Fibroblast of villous mesenchyme (primary cell): Measurements from ENCODE around the gene DNAH12. TPM values are rescaled to one million over a fixed set of nuclear protein-coding genes. Genes with fewer than 3 reads are reported as not detected.

ENCODE experiments used
- DNase-seq: peaks from one replicate; pipeline ENCODE4 v3.0.0-alpha.2; 2010; ENCODE audit warnings: low read depth
- H3K4me3 ChIP-seq: 2 replicates; pipeline ENCODE4 v1.5.1; 2011; ENCODE audit warnings: low read depth, mild to moderate bottlenecking, low read length
- total RNA-seq: library from RNA; depleted of rRNA; stranded (reverse); fragments of >200 nt; gene quantifications from 2 replicates; pipeline ENCODE4 v1.2.3, GENCODE V29; 2012
- TF ChIP-seq, protein P1 (sequence below): IDR thresholded peaks from 2 replicates; pipeline ENCODE4 v1.5.1; 2012; ENCODE audit warnings: low read depth, mild to moderate bottlenecking, low read length; ENCODE audit not compliant: insufficient read depth

Gene DNAH12
- total RNA-seq, 1 donor = under 0.01 TPM

DNA sequence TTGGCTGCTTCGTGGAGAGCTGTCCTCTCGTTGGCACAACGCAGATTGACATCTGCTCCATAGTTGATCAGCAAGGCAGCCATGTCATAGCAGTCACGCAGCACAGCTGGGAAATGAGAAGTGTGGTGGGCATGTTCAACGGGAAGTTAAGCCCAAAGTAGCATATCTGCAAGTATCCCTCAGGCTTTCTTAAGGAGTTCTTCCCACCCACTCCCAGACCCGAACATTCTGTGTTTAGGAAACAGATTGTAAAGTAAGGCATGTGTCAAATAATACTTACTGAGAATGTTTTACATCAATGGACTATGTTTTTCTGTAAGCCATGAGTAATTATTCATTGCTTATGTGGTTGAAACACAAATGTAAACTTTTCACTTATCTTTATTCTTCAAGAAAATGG, 260.8 kb downstream of the DNAH12 start:
- TF ChIP-seq, protein P1, sequence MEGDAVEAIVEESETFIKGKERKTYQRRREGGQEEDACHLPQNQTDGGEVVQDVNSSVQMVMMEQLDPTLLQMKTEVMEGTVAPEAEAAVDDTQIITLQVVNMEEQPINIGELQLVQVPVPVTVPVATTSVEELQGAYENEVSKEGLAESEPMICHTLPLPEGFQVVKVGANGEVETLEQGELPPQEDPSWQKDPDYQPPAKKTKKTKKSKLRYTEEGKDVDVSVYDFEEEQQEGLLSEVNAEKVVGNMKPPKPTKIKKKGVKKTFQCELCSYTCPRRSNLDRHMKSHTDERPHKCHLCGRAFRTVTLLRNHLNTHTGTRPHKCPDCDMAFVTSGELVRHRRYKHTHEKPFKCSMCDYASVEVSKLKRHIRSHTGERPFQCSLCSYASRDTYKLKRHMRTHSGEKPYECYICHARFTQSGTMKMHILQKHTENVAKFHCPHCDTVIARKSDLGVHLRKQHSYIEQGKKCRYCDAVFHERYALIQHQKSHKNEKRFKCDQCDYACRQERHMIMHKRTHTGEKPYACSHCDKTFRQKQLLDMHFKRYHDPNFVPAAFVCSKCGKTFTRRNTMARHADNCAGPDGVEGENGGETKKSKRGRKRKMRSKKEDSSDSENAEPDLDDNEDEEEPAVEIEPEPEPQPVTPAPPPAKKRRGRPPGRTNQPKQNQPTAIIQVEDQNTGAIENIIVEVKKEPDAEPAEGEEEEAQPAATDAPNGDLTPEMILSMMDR = no peak
- DNase-seq = peak; percentile 65
- no peak overlapping the region for H3K4me3 ChIP-seq

DNA sequence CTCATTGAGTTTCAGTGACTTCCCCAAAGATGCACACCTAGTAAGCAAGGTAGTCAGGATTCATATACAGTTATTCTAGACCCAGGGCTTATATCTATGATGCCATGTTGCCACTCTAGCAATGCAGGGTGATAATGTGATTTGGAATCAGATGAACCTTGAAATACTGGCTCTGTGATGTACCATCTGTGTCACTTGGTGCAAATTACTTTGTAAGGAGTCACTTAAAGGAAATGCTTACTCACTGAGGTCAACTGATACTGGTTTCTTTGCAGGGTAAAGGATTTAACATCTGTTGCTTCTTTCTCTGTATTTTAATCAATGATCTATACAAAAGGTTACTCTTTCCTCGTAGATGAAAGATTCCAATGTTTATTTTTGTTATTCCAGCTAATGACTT, 262.4 kb downstream of the DNAH12 start:
- TF ChIP-seq, protein P1 = no peak
- no peak for DNase-seq
- H3K4me3 ChIP-seq = no peak overlapping the region

DNA sequence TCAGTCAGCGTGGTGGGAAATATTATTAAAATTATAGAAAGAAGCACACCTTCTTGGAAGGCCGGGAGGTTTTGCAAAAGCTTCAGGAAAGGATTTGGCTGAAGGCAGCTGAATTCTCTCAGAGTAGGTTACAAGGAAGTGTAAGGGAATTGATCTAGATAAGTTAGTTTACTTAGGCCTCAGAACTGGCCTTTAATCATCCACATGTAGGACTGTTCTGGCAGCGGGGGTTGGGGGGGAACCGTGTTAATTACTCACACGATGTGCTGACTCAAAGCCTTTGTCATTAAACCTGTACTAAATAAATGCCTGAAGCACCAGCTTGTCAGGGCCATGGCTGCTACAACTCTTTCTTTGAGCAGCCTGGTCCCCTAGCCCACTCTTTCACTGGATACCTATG, 264.5 kb downstream of the DNAH12 start:
- DNase-seq = no peak
- TF ChIP-seq, protein P1 = no peak
- no peak overlapping the region for H3K4me3 ChIP-seq

DNA sequence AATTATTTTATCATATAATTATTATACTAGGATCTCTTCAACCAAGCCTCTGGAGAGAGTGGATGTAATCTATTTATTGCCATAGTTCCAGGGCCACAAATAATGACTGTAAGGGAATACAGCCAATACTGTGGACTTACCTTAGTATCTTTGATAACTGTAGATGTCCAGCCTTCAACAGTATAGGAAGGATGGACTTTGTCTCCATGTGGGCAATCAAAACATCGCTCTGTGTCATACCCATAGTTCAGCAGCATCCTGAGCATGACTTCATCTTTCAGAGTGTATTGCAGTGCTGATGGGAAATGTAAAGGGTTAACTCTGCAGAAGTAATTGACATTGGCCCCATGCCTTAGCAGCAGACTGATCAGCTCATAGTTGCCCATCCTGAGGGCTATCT, 265.9 kb downstream of the DNAH12 start:
- no peak overlapping the region for H3K4me3 ChIP-seq
- no peak for DNase-seq
- TF ChIP-seq, protein P1 = no peak

DNA sequence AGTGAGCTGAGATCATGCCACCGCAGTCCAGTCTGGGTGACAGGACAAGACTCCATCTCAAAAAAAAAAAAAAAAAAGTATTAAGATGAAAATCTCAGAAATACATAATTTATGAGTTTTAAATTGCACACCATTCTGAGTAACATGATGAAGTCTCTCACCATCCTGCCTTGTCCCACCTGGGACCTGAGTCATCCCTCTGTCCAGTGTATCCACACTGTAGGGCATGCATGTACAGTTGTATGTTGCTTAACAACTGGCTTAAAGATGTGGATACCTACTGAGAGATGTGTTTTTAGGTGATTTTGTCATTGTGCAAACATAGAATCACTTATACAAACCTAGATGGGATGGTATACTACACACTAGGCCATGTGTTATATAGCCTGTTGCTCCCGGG, 268.8 kb downstream of the DNAH12 start:
- TF ChIP-seq, protein P1 = no peak
- H3K4me3 ChIP-seq = no peak overlapping the region
- no peak for DNase-seq

DNA sequence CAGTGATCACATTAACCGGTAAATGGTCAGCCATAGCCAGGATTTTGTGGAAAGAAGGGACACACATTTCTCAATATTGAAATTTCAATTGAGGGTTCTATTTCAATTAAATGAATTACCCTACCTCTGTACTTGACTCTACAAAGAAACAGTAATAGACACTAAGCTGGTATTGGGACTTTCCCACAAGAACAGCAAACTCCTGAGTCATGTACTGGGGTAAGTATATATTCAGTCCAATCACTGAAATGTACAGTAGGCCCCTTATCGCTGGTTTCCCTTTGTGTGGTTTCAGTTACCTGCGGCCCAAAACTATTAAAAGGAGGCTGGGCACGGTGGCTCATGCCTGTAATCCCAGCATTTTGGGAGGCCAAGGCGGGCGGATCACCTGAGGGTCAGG, 269.3 kb downstream of the DNAH12 start:
- TF ChIP-seq, protein P1 = no peak
- H3K4me3 ChIP-seq = no peak overlapping the region
- DNase-seq = no peak

DNA sequence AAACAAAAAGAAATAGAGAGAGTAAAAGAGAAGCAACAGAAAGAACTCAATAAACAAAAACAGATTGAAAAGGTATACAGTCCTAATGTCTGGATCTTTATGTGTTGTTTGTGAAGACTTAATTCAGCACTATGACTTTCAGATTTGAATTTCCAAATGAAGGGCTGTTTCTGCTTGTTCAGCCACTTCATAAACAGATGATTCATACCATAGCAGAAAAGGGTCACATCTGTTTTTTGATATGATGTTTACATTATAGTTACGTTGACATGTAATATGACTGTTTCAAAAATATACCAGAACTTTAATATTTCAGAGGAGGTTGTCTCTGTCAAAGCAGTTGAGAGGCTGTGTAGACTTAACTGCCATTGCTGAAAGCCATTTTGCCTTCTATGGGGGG, 275.7 kb downstream of the DNAH12 start:
- no peak overlapping the region for H3K4me3 ChIP-seq
- TF ChIP-seq, protein P1 = no peak
- DNase-seq = peak; percentile 13
